Gastroesophageal sphincter (tissue), 3 donors: ENCODE data around the gene NTN3.

Experiments
- CTCF ChIP-seq, 4 experiments: fragments of 200-600 bp in 2 of 4; fragments of 450-650 bp in 2 of 4; sonication (generic) in 1 of 4; IDR thresholded peaks; one replicate each; pipeline ENCODE4 v1.5.1; 2017 to 2019; ENCODE audit warnings: antibody characterized with exemption in 4 of 4, mild to moderate bottlenecking in 2 of 4, moderate library complexity in 2 of 4
- POLR2A ChIP-seq, 2 donors: fragments of 450-650 bp; IDR thresholded peaks; one replicate each; pipeline ENCODE4 v1.6.1; 2017; ENCODE audit warnings: antibody characterized with exemption in 2 of 2, mild to moderate bottlenecking in 2 of 2, moderate library complexity in 1 of 2

DNA sequence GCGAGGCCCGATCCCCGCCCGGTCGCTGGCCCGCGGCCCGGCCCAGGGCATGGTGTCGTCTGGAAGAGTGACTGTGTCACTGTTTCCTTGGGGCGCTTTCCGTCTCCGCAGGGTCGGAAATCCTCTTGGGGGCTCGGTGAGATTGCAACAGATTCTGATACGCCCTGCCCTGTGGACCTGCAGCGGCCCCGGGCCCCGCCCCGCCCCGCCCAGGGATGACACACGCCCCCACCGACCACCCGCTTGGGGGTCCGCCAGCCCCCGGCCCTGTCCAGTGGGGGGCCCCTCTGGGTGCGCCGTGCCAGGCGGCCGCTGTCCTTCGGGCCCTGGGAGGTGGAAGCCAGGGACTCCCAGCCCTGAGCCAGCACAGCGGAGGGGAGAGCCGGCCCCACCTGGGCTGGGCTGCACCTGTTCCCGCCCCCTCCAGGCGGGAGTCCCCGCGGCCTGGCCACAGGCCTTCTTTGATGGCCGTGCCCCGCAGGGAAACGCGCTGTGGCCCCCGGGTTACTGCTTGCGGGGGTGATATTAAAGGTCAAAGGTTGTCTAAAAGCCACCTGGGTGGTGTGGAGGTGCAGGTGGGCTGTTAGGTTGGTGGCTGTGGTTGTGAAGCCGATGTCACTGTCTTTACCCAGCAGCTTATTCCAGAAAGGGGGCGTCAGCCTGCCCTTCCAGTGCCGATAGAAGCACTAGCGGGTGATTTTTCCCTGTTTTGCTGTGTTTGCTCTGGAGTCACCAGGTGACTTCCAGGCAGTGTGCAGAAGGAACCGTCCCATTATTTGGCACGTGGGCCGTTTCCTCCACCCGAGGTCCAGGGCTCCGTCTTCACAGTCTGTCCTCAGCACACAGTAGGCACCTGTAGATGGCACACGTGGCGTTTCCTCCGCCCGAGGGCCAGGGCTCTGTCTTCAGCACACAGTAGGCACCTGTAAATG lies 4.6 kb downstream of the NTN3 start:
- TF ChIP-seq CTCF (IDR thresholded peaks at IDR 0.05) (no peak), POLR2A (IDR thresholded peaks at IDR 0.05) (no peak)
